Measurements from ENCODE around the gene SCLY.

DNA sequence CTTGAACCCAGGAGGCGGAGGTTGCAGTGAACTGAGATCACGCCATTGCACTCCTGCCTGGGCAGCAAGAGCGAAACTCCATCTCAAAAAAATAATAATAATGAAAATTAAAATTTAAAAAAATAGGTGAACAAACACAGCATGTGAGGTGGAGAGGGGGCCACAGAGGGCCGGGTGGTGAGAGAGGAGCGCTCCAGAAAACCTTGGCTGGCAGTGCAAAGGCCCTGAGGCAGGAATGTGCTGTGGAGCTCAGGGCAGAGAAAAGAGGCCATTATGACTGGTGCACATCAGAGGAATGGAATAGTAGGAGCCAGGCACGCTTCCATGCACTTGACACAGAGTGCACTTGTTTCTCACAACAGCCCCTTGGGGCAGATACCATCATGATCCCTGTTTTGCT is 21.6 kb upstream of the SCLY start:
- TF ChIP-seq, protein P1, sequence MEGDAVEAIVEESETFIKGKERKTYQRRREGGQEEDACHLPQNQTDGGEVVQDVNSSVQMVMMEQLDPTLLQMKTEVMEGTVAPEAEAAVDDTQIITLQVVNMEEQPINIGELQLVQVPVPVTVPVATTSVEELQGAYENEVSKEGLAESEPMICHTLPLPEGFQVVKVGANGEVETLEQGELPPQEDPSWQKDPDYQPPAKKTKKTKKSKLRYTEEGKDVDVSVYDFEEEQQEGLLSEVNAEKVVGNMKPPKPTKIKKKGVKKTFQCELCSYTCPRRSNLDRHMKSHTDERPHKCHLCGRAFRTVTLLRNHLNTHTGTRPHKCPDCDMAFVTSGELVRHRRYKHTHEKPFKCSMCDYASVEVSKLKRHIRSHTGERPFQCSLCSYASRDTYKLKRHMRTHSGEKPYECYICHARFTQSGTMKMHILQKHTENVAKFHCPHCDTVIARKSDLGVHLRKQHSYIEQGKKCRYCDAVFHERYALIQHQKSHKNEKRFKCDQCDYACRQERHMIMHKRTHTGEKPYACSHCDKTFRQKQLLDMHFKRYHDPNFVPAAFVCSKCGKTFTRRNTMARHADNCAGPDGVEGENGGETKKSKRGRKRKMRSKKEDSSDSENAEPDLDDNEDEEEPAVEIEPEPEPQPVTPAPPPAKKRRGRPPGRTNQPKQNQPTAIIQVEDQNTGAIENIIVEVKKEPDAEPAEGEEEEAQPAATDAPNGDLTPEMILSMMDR (IDR thresholded peaks at IDR 0.05), result no peak
- no peak for TF ChIP-seq POLR2A (IDR thresholded peaks at IDR 0.05)
- TF ChIP-seq EP300 (IDR thresholded peaks at IDR 0.05), result no peak
